ENCODE results near the gene OSBPL10. TPM values are rescaled to one million over a fixed set of nuclear protein-coding genes. Genes with fewer than 3 reads are reported as not detected.
A peak's percentile ranks its signal among the peaks of the same experiment; 100 is the strongest.
"Not testable (repeated sequence)": the region's sequence is repeated elsewhere in the genome, so short reads cannot be mapped to it uniquely, and the experiment has no call there.

OSBPL10 gene, protein sequence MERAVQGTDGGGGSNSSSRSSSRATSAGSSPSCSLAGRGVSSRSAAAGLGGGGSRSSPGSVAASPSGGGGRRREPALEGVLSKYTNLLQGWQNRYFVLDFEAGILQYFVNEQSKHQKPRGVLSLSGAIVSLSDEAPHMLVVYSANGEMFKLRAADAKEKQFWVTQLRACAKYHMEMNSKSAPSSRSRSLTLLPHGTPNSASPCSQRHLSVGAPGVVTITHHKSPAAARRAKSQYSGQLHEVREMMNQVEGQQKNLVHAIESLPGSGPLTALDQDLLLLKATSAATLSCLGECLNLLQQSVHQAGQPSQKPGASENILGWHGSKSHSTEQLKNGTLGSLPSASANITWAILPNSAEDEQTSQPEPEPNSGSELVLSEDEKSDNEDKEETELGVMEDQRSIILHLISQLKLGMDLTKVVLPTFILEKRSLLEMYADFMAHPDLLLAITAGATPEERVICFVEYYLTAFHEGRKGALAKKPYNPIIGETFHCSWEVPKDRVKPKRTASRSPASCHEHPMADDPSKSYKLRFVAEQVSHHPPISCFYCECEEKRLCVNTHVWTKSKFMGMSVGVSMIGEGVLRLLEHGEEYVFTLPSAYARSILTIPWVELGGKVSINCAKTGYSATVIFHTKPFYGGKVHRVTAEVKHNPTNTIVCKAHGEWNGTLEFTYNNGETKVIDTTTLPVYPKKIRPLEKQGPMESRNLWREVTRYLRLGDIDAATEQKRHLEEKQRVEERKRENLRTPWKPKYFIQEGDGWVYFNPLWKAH
- 75.8 and 83.3 TPM in 2 replicates for total RNA-seq (2014; rRNA removed; shearing (Covaris generic))

DNA sequence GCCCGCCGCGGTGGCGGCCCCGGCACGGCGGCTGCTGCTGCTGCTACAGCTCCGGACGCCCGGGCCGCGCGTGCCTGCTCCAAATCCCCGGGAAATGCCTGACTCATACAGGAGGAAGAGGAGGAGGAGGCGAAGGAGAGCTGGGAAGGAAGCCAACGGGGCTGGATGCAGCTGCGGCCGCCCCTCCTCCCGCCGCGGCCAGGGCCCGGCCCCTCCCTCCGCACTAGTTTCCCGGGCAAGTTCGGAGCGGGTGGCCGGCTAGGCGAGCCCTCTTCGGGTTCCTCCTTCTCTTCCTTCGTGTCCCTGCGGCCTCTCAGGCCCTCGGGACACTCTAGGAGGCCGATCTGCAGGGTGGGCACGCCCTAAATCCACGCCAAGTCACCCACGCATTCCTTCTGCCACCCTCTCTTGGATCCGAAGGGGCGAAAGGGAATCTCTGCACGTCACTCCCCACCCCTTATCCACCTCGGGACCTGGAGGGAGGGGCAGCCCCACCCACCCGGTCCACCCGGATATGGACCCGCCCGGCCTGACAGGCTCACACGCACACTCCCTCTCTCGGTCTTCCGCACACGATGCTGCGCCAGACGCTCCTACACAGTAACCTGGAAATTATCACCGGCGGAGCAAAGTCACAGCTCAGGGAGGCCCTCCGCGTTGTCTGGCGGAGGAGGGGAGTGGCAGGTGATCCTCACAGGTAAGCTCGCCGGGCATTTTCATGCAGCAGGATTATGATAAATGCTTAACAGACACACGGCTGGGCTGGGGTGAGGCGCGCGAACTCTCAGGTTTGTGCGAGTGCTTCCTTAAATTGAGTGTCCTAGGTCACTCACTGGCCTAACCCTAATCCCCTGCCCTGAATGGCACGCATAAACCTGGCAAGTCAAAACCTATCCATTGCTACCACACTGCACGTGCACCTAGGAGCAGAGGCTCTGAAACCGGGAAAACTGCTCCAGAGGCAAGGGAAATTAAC is at the start of gene OSBPL10, which contains the start of gene ZNF860:
Gene OSBPL10 (minus strand): TSS at position 57 of the 976 bp plus-strand sequence. CDS start 83 bp downstream, outside the sequence.
Gene ZNF860 (plus strand): TSS at position 545 of the 976 bp plus-strand sequence. CDS start 7,330 bp downstream, outside the sequence.
- peak; percentile 62 for DNase-seq (ENCODE audit: low spot score)
- in situ Hi-C loops (cut with HindIII; ENCODE audit: low sequenced_read_pairs) = no loop called here

DNA sequence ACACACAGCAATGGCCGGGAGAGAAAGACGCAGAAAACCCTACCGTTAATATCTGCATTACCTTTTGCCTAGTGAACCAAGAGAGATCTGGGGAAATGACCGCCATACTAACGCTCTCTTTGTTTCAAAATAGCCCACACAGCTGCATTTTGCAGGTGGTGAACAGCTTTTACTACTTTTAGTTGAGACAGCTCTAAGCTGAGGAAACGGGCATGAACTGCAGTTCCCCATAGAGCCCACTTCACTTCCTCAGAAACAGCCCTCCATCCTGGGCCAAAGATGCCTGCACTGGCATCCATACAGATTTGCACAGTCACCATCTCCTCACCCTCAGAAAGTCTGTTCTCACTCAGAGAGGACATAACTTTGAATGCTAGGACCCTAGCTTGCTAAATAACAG is 45.5 kb upstream of the OSBPL10 start:
- in situ Hi-C loops (cut with HindIII; ENCODE audit: low sequenced_read_pairs) = no loop called here
- DNase-seq (ENCODE audit: low spot score) = no peak

DNA sequence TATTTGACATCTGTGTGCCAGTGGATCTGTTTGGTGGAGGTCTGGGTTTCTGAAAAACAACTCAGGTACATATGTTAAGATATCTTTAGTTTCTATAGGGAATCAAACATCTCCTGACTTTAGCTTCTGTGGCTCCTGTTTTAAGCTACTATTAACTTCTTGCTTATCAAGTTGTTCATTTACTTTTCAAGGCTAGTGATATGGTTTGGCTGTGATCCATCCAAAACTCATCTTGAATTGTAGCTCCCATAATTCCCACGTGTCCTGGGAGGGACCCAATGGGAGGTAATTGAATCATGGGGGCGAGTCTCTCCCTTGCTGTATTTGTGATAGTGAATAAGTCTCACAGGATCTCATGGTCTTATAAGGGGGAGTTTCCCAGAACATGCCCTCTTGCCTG is 41.9 kb upstream of the OSBPL10 start:
- in situ Hi-C loops (cut with HindIII; ENCODE audit: low sequenced_read_pairs) = no loop called here
- no peak for DNase-seq (ENCODE audit: low spot score)

DNA sequence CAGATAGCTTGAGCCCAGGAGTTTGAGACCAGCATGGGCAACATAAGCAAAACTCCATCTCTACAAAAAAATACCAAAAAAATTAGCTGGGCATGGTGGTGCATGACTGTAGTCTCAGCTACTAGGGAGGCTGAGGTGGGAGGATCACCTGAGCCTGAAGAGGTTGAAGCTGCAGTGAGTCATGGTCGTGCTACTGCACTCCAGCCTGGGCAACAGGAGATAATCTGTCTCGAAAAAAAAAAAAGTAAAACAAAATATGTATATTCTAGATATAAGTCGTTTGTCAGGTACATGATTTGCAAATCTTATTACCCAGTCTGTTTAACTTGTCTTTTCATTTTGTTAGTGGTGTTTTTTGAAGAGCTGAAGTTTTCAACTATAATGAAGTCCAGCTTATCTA is 40.7 kb upstream of the OSBPL10 start:
- DNase-seq (ENCODE audit: low spot score) = no peak
- in situ Hi-C loops (cut with HindIII; ENCODE audit: low sequenced_read_pairs) = no loop called here

DNA sequence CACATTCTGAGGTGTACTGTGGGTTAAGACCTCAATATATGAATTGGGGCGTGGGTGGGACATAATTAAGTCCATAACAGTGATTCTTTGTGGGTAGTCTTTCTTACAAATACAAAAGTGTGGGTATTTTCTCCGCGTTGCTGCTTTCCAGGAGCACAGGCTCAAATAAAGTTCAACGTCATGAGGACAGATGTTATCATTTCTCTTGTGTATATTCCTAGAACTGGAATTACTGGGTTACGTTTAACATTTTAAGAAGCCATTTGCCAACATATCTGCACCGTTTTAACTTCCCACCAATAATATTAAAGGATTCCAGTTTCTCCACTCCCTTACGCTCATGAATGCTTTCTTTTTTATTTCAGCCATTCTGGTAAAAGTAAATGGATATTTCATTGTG is 40.1 kb upstream of the OSBPL10 start:
- DNase-seq (ENCODE audit: low spot score) = no peak
- in situ Hi-C loops (cut with HindIII; ENCODE audit: low sequenced_read_pairs) = no loop called here

DNA sequence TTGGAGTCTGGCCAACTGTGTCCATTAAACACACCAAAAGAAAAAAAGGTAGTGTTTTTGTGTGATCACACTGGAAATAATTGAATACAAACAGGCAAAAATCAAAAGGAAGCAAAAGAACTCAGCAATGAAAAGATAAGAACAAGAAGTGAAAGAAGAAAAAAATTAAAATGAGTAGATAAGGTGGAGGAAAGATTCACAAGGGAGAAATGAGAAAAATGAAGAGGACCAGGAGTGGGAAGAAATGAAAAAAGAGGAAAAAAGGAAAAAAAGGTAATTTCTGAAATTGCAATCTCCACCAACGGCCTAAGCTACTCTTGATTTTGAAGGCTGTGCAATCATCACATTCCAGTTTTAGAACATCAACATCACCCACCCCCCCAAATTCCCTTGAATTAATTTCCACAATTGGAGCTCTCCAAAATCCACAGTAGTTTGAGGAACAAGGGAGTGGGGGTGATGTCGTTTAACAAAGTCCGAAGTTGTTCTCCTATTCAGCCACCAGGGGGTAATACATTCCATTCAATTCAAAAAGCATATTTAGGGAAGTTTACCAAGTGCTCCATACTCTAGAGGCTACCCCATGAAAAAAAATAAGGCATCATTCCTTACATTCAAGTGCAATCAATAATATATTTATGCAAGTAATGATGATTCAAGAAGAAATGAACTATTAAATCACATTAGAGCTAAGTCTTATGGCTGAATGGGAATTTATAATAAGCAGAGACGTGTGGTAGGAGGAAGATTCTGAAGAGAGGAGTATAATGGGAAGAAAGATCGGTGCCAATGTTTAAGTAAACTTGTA is 37.9 kb upstream of the OSBPL10 start:
- peak; percentile 36 for DNase-seq (ENCODE audit: low spot score)
- in situ Hi-C loops (cut with HindIII; ENCODE audit: low sequenced_read_pairs) = no loop called here

DNA sequence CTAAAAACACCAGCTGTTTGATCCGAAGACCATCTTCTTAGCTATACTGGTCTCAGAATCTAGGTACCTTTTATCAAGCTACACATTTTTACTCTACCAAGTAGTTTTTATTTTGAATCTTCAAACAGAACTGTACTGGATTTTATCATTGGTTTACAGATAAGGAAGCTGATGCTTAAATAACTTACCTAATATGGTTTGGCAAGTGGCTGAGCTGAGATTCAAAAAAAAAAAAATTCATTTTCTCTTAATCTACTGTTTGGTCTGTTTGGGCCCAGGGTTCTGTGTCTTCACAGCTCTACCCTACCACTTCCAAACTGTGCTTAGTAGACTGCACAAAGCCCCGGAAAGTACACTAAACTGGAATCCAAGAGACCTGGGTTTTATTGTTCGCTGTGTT is 36.2 kb upstream of the OSBPL10 start:
- no peak for DNase-seq (ENCODE audit: low spot score)
- in situ Hi-C loops (cut with HindIII; ENCODE audit: low sequenced_read_pairs) = no loop called here

DNA sequence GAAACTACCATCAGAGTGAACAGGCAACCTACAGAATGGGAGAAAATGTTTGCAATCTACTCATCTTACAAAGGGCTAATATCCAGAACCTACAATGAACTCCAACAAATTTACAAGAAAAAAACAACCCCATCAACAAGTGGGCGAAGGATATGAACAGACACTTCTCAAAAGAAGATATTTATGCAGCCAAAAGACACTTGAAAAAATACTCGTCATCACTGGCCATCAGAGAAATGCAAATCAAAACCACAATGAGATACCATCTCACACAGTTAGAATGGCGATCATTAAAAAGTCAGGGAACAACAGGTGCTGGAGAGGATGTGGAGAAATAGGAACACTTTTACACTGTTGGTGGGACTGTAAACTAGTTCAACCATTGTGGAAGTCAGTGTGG is 34.6 kb upstream of the OSBPL10 start:
- DNase-seq (ENCODE audit: low spot score); in situ Hi-C loops (cut with HindIII; ENCODE audit: low sequenced_read_pairs): not testable (repeated sequence)

DNA sequence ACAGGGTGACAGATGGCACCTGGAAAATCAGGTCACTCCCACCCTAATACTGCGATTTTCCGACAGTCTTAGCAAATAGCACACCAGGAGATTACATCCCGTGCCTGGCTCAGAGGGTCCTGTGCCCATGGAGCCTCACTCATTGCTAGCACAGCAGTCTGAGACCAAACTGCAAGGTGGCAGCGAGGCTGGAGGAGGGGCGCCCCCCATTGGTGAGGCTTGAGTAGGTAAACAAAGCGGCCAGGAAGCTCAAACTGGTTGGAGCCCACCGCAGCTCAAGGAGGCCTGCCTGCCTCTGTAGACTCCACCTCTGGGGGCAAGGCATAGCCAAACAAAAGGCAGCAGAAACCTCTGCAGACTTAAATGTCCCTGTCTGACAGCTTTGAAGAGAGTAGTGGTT is 29.6 kb upstream of the OSBPL10 start:
- in situ Hi-C loops (cut with HindIII; ENCODE audit: low sequenced_read_pairs); DNase-seq (ENCODE audit: low spot score): not testable (repeated sequence)

DNA sequence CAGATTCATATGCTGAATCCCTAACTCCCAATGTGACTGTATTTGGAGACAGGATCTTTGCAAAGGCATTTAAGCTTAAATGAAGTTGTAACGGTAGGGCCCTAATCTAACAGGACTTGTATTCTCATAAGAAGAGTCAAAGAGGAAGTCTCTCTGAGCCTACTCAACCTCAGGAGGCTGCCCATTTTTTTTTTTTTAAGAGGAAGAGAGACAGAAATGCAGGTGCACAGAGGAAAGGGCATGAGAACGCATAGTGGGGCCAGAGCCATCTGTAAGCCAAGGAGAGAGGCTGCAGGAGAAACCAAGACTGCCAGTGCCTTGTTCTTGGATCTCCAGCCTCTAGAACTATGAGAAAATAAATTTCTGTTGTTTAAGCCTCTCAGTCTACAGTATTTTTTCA is 28.9 kb upstream of the OSBPL10 start:
- DNase-seq (ENCODE audit: low spot score) = no peak
- in situ Hi-C loops (cut with HindIII; ENCODE audit: low sequenced_read_pairs) = no loop called here

DNA sequence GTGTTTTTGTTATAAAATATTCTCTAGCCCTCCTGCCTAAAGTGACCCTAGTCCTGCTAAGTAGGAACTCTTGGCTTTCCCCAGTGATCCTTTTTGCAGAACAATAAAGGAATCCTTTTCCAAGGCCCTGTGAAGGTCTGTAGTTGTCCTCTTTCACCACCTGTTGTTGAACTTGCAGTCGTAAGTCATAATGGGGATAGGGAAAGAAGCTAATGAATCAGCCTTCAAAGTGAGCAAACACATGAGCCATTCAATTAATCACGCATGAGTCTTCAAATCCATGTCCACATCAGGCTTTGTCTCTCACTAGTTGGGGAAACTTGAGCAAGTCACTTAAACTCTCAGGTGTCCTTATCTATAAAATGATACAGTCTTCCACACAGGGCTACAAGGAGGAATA is 28.0 kb upstream of the OSBPL10 start:
- no peak for DNase-seq (ENCODE audit: low spot score)
- in situ Hi-C loops (cut with HindIII; ENCODE audit: low sequenced_read_pairs) = no loop called here

DNA sequence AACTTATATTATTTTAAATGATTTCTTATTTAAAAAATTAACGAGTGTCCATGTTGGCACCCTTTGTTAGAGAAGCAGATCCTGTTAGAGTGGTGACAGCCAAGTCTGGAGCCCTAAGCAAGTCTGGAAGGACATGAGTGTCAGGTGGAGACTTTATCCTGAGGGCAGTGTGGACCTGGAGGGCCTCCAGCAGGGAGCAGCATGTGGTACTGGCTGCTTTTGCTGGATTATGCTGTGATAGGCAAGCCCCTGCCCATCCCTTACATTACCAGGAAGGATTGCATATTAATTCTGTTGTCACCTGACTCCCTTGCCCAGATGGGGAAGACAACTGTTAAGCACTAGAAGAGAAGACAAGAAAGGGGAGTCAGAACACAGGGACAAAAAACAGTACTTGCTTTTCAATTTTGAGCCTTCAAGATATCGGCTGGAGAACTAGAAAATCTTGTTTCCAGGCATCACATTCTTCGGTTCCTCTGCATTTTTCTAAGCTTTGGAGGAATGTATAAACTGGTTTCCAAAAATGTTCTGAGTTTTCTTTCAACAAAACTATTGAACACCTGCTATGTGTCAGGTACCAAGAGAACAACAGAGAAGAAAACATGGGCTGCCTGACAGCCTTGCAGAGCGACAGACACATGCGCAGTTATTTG is 23.2 kb upstream of the OSBPL10 start:
- no peak for DNase-seq (ENCODE audit: low spot score)
- in situ Hi-C loops (cut with HindIII; ENCODE audit: low sequenced_read_pairs) = no loop called here

DNA sequence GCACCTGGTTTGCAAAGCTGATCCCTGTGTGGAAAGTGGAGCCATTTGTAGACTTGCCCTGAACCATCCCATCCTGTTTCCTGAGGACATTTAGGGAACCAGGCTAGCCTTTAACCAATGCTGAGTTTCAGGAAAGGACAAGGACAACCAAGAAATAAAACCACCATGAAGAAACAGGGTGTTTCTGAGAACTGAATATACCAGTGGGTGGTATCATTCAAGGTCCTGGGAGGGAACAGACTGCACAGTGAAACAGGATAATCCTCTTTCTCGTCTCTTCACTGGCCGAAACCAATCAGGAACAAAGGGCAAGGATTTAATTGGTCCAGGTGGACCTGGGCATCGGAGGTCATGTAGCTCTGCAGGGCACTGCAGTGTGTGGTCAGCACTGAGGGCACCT is 22.3 kb upstream of the OSBPL10 start:
- in situ Hi-C loops (cut with HindIII; ENCODE audit: low sequenced_read_pairs) = no loop called here
- DNase-seq (ENCODE audit: low spot score) = no peak

DNA sequence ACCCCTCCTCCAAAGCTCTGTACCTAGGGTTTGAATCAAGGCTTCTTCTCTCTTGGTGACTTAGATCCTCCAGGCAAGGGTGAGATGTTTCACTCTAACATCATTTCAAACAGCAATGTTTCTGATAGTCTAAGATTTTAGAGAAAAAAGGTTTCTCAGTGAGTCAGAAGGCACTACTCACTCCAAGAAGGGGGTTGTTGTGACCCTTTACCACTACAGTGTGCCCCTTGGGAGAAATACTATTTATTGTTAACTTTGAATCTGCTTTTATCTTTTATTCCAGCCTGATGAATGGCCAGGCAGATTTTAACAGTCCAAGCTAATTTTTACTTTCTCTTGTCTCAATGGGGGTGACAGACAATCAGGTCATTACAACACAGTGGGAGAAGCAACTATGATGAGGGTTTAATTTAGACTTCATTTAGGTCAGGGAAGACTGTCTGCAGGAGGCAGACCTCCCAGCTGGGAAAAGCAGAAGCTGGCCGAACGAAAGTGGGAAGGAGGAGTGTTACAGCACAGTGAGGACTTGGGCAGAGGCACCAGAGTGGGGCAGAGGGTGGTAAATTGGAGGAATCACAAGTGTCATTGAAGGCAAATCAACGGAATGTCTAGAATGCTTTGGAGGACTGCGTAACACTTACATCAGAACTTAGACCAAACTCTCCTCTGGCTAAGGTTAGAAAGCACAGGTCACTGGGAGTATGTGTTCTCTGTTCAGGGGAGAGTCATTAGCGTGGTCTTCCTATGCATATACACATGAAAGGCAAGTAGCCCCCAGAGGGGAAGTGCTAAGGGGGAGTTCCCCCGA is 21.7 kb upstream of the OSBPL10 start:
- in situ Hi-C loops (cut with HindIII; ENCODE audit: low sequenced_read_pairs) = no loop called here
- no peak for DNase-seq (ENCODE audit: low spot score)

DNA sequence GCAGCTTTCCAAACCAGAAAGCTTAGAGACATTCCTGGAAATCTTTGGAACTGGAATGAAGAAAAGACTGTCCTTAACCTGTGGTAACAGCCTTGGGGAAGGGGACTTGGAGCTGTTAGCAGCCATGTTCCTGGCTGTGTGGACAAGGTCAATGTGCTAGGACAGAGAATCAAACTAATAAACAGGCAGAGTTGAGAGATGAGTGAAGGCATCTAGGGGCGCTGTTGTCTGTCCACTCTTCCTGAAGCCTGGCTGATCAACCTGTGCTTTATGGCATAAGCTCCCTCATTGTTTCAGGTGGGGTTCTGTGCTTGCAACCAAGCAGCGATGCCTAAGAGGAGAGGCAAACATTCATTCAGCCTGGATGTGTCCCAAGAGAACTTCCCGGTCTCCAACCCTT is 19.8 kb upstream of the OSBPL10 start:
- in situ Hi-C loops (cut with HindIII; ENCODE audit: low sequenced_read_pairs) = no loop called here

DNA sequence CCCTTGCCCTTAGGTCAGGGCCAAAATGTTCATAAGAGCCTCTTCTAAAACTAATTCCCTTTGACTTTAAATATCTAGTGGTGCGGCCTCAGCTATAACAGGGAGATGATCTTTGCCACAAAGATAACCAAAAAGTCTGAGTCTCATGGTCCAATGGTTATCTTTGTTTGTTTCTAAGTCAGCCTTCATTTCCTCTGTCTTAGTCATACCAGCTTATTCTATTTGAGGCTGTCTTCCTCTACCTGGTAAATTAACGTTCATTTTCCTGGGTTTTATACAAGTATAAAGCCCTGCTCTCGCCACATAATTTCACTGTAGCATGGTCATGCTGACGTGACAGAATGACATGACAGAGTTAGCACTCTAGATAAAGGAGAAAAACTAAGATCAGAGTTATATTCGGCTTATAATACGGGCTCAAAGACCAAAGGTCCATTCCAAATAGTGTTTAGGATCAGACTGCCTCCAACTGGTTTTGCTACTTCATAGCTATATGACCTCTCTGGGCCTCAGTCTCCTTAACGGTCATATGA is 18.9 kb upstream of the OSBPL10 start:
- DNase-seq (ENCODE audit: low spot score) = no peak
- in situ Hi-C loops (cut with HindIII; ENCODE audit: low sequenced_read_pairs) = no loop called here

More for the DNA sequence above, 19.8 kb upstream of the OSBPL10 start:
- no peak for DNase-seq (ENCODE audit: low spot score)

DNA sequence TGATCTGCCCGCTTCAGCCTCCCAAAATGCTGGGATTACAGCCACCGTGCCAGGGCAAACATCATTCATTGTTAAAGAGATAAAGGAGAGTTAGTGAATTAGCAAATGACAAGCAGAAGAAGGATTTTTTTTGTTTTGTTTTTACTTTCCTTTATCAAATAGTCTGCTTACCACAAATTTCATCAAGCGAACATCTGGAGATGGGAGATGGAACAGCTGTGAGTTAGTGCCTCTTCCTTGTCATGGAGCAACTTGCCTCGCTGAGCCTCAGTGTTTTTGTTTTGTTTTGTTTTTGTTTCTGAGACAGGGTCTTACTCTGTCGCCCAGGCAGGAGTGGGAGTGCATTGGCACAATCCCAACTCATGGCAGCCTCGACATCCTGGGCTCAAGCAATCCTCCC is 16.4 kb upstream of the OSBPL10 start:
- no peak for DNase-seq (ENCODE audit: low spot score)
- in situ Hi-C loops (cut with HindIII; ENCODE audit: low sequenced_read_pairs) = no loop called here
